WTC11 (cell line): ENCODE measurements around the gene ARL10. TPM values are rescaled to one million over a fixed set of nuclear protein-coding genes. Genes with fewer than 3 reads are reported as not detected.

Source experiments
- ATAC-seq: fragments of 200-7000 bp; cut with Tn5 transposase; 2 replicates; pipeline ENCODE4 v1.10.0; 2021; ENCODE audit warnings: mild to moderate bottlenecking, moderate library complexity
- CTCF ChIA-PET: fragments of 300-600 bp; sonication (Branson Sonifier 250); formaldehyde crosslinking; loops from one replicate; lab custom pipeline; 2021; ENCODE audit warnings: antibody characterized with exemption; lab: Charles Lee
- POLR2A ChIA-PET: fragments of 350-600 bp; sonication (Branson Sonifier 250); formaldehyde crosslinking; loops from one replicate; lab custom pipeline; 2021; ENCODE audit warnings: antibody characterized with exemption; lab: Charles Lee
- DNase-seq: peaks from one replicate; pipeline ENCODE4 v3.0.0; 2021; ENCODE audit warnings: low spot score
- H3K27ac Mint-ChIP-seq: 2 replicates; pipeline ENCODE4 v1.8.0; 2021; ENCODE audit warnings: mixed read lengths
- H3K27me3 Mint-ChIP-seq: 2 replicates; pipeline ENCODE4 v1.8.0; 2021; ENCODE audit warnings: low read depth, mild to moderate bottlenecking, moderate library complexity, mixed read lengths
- H3K36me3 Mint-ChIP-seq: 2 replicates; pipeline ENCODE4 v1.8.0; 2021; ENCODE audit warnings: mixed read lengths
- H3K4me1 Mint-ChIP-seq: 2 replicates; pipeline ENCODE4 v1.8.0; 2022; ENCODE audit warnings: mixed read lengths
- H3K4me3 Mint-ChIP-seq: 2 replicates; pipeline ENCODE4 v1.8.0; 2021; ENCODE audit warnings: mild to moderate bottlenecking, moderate library complexity, mixed read lengths
- H3K9me3 Mint-ChIP-seq: 2 replicates; pipeline ENCODE4 v1.8.0; 2021; ENCODE audit warnings: mixed read lengths
- GRHL2 ChIP-seq: fragments of 250-450 bp; sonication (Bioruptor Pico); IDR thresholded peaks from 2 replicates; pipeline ENCODE4 v1.8.0; 2022; ENCODE audit warnings: mild to moderate bottlenecking, moderate library complexity; ENCODE audit not compliant: insufficient replicate concordance, severe bottlenecking
- NFATC4 ChIP-seq: fragments of 250-450 bp; sonication (Bioruptor Pico); IDR thresholded peaks from 2 replicates; pipeline ENCODE4 v1.9.0; 2021; ENCODE audit warnings: mild to moderate bottlenecking
- RELA ChIP-seq: sonication (generic); formaldehyde crosslinking; IDR thresholded peaks from 2 replicates; pipeline ENCODE4 v1.8.1; 2022; ENCODE audit warnings: missing genetic modification reagents, mild to moderate bottlenecking, borderline replicate concordance
- total RNA-seq: library from RNA; stranded (reverse); gene quantifications from 3 replicates; pipeline ENCODE4 v1.2.3, GENCODE V29; 2021
- TF ChIP-seq, protein P1 (sequence below): fragments of 250-450 bp; sonication (Bioruptor Pico); IDR thresholded peaks from 2 replicates; pipeline ENCODE4 v2.1.2; 2022; ENCODE audit warnings: mild to moderate bottlenecking, moderate library complexity
- TF ChIP-seq, protein P2 (sequence below): sonication (generic); formaldehyde crosslinking; IDR thresholded peaks from 2 replicates; pipeline ENCODE4 v1.8.1; 2023; ENCODE audit warnings: mild to moderate bottlenecking, missing genetic modification reagents, borderline replicate concordance
- TF ChIP-seq, protein P3 (sequence below): fragments of 250-450 bp; sonication (Bioruptor Pico); IDR thresholded peaks from 2 replicates; pipeline ENCODE4 v1.9.0; 2021; ENCODE audit warnings: moderate library complexity, mild to moderate bottlenecking, inconsistent platforms, borderline replicate concordance
- TF ChIP-seq, protein P4 (sequence below): sonication (generic); formaldehyde crosslinking; IDR thresholded peaks from 2 replicates; pipeline ENCODE4 v1.8.0; 2022; ENCODE audit warnings: missing genetic modification reagents
- TF ChIP-seq, protein P5 (sequence below): sonication (generic); formaldehyde crosslinking; IDR thresholded peaks from 2 replicates; pipeline ENCODE4 v1.8.0; 2022; ENCODE audit warnings: mild to moderate bottlenecking, missing genetic modification reagents
- TF ChIP-seq, protein P6 (sequence below): sonication (generic); formaldehyde crosslinking; IDR thresholded peaks from 2 replicates; pipeline ENCODE4 v1.8.1; 2023; ENCODE audit warnings: mild to moderate bottlenecking, moderate library complexity, missing genetic modification reagents
- TF ChIP-seq, protein P7 (sequence below): sonication (generic); formaldehyde crosslinking; IDR thresholded peaks from 2 replicates; pipeline ENCODE4 v1.8.1; 2023; ENCODE audit warnings: mild to moderate bottlenecking, missing genetic modification reagents

ARL10 gene
- total RNA-seq, 1 experiment from 2014 or later = 6.8 TPM

DNA sequence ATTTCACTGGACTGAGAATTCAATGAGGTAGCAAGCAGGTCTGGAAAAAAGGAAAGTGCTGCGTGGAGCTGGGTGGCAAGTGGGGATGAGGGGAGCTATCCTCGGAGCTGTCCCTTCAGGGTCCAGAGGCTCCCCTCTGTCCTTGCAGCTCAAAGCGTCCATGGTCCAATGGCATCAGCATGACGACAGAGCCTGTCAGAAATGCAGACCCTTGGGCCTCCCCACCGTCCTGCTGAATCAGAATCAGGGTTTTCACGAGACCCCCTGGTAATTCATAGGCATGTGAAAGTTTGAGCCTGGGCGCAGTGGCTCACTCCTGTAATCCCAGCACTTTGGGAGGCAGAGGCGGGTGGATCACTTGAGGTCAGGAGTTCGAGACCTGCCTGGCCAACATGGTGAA is 28.8 kb downstream of the ARL10 start:
- TF ChIP-seq, protein P1, sequence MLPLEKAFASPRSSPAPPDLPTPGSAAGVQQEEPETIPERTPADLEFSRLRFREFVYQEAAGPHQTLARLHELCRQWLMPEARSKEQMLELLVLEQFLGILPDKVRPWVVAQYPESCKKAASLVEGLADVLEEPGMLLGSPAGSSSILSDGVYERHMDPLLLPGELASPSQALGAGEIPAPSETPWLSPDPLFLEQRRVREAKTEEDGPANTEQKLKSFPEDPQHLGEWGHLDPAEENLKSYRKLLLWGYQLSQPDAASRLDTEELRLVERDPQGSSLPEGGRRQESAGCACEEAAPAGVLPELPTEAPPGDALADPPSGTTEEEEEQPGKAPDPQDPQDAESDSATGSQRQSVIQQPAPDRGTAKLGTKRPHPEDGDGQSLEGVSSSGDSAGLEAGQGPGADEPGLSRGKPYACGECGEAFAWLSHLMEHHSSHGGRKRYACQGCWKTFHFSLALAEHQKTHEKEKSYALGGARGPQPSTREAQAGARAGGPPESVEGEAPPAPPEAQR (CRISPR knock-in tag) = no peak
- TF ChIP-seq, protein P2, sequence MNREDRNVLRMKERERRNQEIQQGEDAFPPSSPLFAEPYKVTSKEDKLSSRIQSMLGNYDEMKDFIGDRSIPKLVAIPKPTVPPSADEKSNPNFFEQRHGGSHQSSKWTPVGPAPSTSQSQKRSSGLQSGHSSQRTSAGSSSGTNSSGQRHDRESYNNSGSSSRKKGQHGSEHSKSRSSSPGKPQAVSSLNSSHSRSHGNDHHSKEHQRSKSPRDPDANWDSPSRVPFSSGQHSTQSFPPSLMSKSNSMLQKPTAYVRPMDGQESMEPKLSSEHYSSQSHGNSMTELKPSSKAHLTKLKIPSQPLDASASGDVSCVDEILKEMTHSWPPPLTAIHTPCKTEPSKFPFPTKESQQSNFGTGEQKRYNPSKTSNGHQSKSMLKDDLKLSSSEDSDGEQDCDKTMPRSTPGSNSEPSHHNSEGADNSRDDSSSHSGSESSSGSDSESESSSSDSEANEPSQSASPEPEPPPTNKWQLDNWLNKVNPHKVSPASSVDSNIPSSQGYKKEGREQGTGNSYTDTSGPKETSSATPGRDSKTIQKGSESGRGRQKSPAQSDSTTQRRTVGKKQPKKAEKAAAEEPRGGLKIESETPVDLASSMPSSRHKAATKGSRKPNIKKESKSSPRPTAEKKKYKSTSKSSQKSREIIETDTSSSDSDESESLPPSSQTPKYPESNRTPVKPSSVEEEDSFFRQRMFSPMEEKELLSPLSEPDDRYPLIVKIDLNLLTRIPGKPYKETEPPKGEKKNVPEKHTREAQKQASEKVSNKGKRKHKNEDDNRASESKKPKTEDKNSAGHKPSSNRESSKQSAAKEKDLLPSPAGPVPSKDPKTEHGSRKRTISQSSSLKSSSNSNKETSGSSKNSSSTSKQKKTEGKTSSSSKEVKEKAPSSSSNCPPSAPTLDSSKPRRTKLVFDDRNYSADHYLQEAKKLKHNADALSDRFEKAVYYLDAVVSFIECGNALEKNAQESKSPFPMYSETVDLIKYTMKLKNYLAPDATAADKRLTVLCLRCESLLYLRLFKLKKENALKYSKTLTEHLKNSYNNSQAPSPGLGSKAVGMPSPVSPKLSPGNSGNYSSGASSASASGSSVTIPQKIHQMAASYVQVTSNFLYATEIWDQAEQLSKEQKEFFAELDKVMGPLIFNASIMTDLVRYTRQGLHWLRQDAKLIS (CRISPR knock-in tag) = no peak
- TF ChIP-seq NFATC4 (CRISPR knock-in tag) (no peak), GRHL2 (CRISPR knock-in tag) (no peak)
- TF ChIP-seq, protein P3, sequence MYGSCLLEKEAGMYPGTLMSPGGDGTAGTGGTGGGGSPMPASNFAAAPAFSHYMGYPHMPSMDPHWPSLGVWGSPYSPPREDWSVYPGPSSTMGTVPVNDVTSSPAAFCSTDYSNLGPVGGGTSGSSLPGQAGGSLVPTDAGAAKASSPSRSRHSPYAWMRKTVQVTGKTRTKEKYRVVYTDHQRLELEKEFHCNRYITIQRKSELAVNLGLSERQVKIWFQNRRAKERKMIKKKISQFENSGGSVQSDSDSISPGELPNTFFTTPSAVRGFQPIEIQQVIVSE (CRISPR knock-in tag) = no peak
- ChIA-PET CTCF (interaction anchor here (0.6 to 4.2 kb wide), 2 partner anchors 11 to 523 kb away, joined by 3 to 22 read pairs; partner anchors contain the start of gene CPLX2), POLR2A (no interaction called here)
- DNase-seq (no peak), ATAC-seq (no peak)
- no peak overlapping the region for H3K4me3 Mint-ChIP-seq
- no peaks in the 10 kb centered on the region for H3K9me3 Mint-ChIP-seq
- no peaks in the 10 kb centered on the region; the same call in 1 of the 2 replicates for H3K27me3 Mint-ChIP-seq
- H3K27ac Mint-ChIP-seq = no peak overlapping the region
- H3K36me3 Mint-ChIP-seq = no peaks in the 10 kb centered on the region
- H3K4me1 Mint-ChIP-seq = 0 out of 2 replicates have a peak, but pooled peaks cover 3% of the 10 kb centered on the region

DNA sequence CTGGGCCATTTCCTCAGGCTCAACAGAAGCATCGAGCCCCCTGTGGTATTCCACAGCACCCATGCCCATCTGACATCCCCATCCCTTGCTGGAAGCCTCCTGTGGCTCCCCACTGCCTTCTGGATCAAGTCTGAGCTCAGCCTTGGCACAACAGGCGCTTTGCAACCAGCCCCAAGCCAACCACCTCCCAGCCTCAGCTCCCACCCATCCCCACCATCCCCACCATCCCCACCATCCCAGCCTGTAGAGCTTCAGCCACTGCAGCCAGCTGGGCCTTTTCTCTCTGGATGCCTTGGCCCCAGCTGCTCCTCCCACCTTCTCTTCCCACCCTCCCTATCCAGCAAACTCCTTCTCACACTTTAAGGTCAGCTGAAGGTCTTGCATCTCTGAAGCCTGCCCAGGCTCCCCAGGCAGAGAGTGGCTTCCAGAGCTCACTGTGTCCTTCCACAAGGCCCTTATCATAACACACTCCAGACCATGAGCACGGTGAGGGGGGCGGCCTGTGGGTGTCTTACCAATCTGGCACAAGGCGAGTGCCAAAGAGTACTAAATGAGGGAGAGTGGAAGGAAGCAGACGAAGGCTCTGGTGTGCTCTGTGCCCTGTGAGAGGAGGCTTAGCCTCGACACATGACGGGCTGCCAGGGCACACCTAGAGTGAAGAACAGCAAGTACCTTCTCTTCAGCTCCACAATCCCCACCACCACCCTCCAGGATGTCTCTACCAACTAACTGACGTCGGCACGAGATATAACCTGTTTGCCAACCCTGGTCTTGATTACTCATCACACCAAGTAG is 29.8 kb downstream of the ARL10 start:
- Mint-ChIP-seq H3K36me3 (no peaks in the 10 kb centered on the region), H3K9me3 (no peaks in the 10 kb centered on the region)
- no peak for DNase-seq
- no peak for ATAC-seq
- TF ChIP-seq RELA (CRISPR knock-in tag) = no peak
- TF ChIP-seq, protein P4, sequence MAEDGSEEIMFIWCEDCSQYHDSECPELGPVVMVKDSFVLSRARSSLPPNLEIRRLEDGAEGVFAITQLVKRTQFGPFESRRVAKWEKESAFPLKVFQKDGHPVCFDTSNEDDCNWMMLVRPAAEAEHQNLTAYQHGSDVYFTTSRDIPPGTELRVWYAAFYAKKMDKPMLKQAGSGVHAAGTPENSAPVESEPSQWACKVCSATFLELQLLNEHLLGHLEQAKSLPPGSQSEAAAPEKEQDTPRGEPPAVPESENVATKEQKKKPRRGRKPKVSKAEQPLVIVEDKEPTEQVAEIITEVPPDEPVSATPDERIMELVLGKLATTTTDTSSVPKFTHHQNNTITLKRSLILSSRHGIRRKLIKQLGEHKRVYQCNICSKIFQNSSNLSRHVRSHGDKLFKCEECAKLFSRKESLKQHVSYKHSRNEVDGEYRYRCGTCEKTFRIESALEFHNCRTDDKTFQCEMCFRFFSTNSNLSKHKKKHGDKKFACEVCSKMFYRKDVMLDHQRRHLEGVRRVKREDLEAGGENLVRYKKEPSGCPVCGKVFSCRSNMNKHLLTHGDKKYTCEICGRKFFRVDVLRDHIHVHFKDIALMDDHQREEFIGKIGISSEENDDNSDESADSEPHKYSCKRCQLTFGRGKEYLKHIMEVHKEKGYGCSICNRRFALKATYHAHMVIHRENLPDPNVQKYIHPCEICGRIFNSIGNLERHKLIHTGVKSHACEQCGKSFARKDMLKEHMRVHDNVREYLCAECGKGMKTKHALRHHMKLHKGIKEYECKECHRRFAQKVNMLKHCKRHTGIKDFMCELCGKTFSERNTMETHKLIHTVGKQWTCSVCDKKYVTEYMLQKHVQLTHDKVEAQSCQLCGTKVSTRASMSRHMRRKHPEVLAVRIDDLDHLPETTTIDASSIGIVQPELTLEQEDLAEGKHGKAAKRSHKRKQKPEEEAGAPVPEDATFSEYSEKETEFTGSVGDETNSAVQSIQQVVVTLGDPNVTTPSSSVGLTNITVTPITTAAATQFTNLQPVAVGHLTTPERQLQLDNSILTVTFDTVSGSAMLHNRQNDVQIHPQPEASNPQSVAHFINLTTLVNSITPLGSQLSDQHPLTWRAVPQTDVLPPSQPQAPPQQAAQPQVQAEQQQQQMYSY (CRISPR knock-in tag) = no peak
- TF ChIP-seq, protein P5, sequence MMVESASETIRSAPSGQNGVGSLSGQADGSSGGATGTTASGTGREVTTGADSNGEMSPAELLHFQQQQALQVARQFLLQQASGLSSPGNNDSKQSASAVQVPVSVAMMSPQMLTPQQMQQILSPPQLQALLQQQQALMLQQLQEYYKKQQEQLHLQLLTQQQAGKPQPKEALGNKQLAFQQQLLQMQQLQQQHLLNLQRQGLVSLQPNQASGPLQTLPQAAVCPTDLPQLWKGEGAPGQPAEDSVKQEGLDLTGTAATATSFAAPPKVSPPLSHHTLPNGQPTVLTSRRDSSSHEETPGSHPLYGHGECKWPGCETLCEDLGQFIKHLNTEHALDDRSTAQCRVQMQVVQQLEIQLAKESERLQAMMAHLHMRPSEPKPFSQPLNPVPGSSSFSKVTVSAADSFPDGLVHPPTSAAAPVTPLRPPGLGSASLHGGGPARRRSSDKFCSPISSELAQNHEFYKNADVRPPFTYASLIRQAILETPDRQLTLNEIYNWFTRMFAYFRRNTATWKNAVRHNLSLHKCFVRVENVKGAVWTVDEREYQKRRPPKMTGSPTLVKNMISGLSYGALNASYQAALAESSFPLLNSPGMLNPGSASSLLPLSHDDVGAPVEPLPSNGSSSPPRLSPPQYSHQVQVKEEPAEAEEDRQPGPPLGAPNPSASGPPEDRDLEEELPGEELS (CRISPR knock-in tag) = no peak
- TF ChIP-seq, protein P6, sequence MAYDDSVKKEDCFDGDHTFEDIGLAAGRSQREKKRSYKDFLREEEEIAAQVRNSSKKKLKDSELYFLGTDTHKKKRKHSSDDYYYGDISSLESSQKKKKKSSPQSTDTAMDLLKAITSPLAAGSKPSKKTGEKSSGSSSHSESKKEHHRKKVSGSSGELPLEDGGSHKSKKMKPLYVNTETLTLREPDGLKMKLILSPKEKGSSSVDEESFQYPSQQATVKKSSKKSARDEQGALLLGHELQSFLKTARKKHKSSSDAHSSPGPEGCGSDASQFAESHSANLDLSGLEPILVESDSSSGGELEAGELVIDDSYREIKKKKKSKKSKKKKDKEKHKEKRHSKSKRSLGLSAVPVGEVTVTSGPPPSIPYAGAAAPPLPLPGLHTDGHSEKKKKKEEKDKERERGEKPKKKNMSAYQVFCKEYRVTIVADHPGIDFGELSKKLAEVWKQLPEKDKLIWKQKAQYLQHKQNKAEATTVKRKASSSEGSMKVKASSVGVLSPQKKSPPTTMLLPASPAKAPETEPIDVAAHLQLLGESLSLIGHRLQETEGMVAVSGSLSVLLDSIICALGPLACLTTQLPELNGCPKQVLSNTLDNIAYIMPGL (CRISPR knock-in tag) = no peak
- TF ChIP-seq, protein P7, sequence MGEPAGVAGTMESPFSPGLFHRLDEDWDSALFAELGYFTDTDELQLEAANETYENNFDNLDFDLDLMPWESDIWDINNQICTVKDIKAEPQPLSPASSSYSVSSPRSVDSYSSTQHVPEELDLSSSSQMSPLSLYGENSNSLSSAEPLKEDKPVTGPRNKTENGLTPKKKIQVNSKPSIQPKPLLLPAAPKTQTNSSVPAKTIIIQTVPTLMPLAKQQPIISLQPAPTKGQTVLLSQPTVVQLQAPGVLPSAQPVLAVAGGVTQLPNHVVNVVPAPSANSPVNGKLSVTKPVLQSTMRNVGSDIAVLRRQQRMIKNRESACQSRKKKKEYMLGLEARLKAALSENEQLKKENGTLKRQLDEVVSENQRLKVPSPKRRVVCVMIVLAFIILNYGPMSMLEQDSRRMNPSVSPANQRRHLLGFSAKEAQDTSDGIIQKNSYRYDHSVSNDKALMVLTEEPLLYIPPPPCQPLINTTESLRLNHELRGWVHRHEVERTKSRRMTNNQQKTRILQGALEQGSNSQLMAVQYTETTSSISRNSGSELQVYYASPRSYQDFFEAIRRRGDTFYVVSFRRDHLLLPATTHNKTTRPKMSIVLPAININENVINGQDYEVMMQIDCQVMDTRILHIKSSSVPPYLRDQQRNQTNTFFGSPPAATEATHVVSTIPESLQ (CRISPR knock-in tag) = no peak
- TF ChIP-seq, all 79 proteins: peak for 0
- Mint-ChIP-seq H3K27ac (no peak overlapping the region; the same call in 1 of the 2 replicates), H3K4me3 (no peak overlapping the region), H3K4me1 (no peaks in the 10 kb centered on the region), H3K27me3 (no peaks in the 10 kb centered on the region; the same call in 1 of the 2 replicates)
- CTCF ChIA-PET = interaction anchor here (1.2 kb wide), 1 partner anchor 10 kb away, joined by 4 read pairs; no protein-coding TSS in a partner anchor
- POLR2A ChIA-PET = interaction anchor here (0.7 kb wide), 1 partner anchor 16 kb away, joined by 4 read pairs; no protein-coding TSS in a partner anchor
